Measurements from ENCODE around the gene LGALS12.
A peak's percentile ranks its signal among the peaks of the same experiment; 100 is the strongest.

Gene LGALS12, protein sequence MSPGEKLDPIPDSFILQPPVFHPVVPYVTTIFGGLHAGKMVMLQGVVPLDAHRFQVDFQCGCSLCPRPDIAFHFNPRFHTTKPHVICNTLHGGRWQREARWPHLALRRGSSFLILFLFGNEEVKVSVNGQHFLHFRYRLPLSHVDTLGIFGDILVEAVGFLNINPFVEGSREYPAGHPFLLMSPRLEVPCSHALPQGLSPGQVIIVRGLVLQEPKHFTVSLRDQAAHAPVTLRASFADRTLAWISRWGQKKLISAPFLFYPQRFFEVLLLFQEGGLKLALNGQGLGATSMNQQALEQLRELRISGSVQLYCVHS

DNA sequence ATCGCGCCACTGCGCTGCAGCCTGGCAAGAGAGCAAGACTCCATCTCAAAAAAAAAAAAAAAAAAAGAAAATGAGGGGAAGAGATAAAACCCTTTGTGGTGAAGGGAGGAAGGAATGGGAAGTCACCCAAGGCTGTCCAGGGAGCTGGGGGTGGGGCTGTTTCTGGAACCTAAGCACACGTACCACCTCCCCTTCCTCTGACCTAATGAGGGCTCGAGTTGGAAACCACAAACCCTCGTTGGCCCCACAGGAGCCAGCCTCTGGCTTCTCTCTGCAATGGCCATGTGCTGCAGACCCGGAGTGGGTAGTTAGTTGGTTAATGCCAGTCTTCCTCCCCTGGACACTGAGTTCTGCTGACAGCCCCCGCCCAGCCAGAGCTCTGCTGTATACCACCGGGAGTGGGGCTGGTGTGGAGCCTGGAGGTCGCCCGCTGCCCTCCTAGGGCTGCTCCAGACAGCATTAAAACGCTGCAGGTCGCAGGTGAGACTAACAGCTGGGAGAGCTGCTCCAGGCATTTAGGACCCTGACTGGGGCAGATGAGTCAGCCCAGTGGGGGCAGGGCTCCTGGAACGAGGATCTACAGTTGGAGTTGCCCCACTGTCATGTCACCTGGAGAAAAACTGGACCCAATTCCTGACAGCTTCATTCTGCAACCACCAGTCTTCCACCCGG lies at the start of gene LGALS12:
TSS of gene LGALS12 (plus strand) at position 228 of the 672 bp plus-strand sequence. CDS start at position 603, 375 bp downstream.
- no peak for DNase-seq

DNA sequence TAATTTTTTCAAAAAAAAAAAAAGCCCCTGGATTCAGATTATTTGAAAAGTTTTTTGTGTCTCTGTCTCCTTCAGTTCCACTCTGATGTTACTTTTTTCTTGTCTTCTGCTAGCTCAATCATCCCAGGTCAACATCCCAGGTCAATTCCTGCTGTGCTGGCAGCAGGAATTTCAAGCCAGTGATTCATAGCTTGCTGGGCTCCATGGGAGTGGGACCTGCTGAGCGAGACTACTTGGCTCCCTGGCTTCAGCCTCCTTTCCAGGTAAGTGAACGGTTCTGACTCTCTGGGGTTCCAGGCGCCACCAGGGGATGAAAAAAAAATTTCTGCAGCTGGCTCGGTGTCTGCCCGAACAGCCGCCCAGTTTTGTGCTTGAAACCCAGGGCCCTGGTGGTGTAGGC lies 46.3 kb upstream of the LGALS12 start:
- no peak for DNase-seq

DNA sequence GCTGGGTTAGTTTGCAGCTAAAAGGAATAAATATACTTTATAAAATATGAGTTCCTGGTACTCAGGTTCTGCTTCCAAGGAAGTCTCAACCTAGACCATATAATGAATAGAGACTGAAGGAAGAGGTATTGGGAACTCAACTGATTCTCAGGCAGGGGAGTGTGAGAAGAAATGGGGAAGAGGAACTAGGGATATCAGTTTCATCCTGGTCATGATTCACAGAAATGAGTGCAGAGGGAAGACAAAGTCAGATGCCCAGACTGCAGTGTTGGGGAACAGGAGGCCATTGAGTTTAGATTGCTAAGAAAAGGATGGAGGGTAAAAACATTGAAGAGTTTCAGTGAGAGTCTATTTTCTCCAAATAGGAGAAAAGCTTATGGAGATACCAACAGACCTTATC lies 43.7 kb upstream of the LGALS12 start:
- DNase-seq = no peak

DNA sequence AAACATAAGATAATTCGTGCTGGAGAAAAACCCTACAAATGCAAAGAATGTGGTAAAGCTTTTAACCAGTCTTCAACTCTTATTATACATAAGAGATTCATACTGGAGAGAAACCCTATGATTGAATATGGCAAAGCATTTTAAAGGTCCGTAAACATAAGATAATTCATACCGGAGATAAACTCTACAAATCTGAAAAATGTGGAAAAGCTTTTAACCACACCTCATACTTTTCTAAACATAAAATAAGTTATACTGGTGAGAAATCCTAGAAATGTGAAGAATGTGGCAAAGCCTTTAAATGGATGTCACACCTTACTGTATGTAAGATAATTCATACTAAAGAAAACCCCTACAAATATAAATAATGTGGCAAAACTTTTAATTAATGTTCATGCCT lies 35.6 kb upstream of the LGALS12 start:
- no peak for DNase-seq

DNA sequence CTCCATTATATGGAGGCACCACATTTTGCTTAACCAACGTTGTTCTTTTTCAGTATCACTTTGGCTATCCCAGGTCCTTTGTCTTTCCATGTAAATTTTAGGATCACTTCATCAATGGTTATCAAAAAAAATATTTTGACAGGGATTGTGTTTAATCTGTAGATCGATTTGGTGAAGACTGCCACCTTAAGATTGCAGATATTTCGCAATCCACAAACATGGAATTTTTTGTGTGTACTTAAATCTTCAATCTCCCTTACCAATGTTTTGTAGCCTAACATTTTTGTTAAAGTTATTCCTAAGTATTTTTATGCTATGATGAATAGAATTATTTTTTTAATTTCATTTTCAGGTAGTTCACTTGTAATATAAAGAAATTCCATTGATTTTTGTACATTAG lies 33.5 kb upstream of the LGALS12 start:
- no peak for DNase-seq

DNA sequence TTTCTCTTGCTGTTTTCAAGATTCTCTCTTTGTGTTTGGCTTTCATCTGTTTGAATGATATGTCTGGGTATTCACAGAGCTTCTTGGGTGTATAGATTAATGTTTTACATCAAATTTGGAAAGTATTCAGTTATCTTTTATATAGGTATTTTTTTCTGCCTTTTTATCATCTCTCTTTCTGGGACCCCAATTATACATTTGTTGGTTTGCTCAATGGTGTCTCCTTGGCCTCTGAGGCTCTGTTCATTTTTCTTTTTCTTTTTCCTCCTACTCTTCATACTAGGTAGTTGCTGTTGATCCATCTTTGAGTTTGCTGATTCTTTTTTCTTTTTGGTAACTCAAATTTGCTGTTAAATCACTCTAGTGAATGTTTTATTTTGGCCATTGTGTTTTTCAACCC lies 29.3 kb upstream of the LGALS12 start:
- no peak for DNase-seq

DNA sequence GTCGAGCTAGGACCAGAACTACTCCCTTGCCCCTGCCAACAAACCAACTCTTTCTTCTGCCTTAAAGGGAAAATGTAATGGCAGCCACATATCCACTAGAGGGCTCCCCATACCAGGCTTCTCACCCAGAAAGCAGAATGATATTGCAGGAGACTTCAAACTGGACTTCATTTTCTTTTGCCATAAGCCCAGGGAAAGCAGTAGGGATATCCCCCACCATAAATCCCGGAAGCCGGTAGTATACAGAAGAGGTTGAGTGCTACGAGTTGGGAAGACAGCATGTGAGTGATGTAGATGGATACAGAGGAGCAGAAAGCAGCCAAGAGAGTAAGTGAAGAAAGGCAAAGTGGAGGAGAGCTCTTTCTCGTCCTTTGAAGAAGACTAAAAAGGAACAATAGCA lies 27.0 kb upstream of the LGALS12 start:
- peak; percentile 33 to 76 for DNase-seq

DNA sequence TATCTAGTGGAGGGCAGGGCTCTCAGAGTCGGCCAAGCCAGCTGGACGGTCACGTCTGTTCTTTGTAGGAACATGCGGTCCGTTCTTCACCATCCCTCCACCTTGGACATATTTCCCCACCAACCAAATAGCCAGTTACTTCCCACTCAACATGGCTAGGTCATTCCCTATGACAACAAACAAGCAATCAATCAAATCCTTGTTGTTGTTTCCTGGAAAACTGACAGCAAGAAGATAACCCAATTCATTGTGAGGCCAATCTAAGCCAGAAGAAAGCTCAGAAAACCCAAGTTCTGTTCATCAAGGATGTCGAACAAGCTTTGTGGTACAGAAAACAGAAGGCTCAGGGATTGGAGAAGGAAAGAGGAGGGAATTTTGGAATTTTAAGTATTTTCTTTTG lies 25.8 kb upstream of the LGALS12 start:
- DNase-seq = no peak

DNA sequence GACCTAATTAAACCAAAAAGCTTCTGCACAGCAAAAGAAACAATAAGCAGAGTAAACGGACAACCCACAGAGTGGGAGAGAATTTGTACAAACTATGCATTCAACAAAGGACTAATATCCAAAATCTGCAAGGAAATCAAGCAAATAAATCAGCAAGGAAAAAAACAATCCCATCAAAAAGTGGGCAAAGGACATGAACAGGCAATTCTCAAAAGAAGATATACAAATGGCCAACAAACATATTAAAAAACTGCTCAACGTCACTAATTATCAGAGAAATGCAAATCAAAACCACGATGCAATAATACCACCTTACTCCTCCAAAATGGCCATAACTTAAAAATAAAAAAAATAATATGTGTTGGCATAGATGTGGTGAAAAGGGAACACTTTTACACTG lies 20.1 kb upstream of the LGALS12 start:
- no peak for DNase-seq

DNA sequence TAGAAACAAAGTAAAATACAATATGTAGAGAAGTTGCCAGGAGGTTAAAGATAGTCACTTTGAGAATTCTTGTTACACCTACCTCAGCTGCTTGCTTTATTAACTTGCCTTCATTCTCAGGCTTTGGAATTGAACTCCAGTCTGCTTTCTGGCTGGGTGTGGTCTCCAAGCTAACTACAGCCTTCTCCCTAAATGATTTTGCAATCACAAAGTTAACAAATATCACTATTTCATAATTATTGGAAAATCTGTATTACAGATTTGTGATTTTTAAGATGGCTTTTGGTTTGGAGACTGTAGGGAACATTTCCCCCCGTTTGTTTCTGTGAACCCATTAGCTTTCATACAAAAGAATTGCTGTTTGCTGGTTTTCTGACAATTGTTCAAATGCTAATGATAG lies 17.1 kb upstream of the LGALS12 start:
- DNase-seq = no peak

DNA sequence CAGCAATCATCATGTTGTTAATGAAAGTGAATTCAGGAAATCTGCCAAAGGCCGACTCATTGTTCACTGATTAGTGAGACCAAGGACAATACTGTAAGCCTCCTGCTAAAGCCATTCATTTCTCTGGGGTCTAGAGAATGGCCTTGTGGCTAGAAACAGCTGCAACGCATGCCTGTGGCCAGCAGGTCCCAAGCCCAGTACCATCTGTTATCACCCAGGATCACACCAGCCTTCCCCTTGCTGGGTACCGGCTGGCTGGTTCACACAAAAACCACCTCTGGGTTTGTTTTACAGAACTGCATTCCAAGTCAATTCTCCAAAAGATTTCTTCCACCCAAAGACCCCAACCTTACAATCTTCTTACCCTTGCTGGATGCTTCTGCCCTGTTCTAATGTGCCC lies 16.0 kb upstream of the LGALS12 start:
- no peak for DNase-seq

DNA sequence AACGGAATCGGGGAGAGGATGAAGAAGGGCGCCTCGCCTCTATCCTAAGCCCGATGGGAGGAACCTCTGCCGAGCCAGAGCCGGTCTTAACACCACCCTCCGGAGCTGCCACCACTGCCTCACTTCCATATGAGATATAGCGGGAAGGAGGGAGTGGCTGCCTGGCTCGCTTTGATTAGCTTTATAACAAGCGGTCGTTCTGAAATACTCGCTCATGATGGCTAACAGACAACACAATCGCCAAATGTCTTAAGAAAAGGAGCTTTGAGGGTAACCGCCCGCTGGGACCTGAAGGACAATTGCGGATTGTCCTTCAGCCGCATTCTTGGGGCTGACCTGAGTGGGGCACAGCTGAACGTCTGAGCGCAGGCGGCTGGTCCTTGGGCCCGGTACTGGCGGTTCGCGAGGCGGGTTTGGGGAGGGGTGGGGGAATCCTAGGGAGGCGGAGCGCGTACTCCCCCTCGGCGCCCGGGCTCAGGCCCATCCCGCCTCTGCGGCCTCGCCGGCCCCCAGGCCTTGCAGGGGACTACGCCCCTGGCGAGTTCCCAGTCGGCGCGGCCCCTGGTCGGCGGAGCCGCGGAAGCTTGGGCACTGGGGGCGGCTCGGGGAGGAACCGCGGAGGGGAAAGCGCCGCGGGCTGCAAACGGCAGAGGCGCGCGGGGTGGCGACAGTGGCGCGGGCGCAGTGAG lies 15.2 kb upstream of the LGALS12 start, which contains the start of gene PLAAT5:
TSS of gene PLAAT5 (minus strand) at position 617 of the 689 bp plus-strand sequence. CDS start at position 484, 133 bp downstream.
- no peak for DNase-seq

DNA sequence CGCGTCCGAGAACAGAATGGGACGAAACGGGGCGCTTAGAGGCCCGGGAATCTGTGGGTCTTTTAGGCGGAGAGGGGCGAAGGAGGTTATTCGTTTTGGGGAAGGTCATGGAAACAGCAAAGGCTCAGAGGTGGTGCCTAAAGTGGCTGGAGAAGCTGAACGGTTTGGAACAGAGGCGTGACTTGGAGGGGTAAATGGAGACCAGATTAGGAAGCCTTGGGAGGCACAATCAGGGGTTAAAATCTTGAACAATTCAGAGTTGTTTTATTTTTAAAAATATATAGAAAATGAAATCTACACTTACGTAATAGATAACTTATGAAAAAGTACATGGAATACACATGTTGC lies 14.7 kb upstream of the LGALS12 start:
- no peak for DNase-seq

DNA sequence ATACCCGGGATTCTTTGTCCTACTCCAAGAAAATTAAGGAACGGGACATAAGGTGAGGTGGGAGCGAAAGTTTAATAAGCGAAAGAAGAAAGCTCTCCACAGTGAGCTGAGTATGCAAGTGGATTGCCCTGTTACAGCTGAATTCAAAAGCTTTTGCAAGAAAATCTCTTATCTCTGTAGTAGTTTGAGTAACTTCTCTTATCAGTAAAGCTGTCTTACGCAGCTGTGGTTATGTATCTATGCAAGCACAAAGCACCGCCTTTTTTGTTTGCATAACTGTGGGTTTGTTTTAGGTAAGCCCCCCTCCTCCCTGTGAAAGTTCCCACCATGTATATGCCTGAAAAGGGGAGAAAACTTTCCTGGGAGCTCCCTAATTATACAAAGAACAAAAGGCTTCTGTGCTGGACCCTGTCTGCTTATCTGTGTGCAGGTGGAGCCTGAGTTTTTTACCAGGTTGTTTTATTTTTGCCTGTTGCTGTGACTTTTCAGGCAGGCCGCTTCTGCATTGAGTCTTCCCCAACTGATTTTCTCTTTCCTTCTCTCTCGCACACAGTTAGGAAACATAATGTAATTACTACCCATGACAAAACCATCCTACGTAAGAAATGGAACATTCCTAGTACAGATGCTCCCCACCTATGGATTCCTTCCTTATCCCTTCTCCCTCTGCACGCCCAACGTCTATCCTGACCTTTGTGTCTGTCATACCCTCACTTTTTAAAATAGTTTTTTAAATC lies 14.1 kb upstream of the LGALS12 start:
- no peak for DNase-seq

DNA sequence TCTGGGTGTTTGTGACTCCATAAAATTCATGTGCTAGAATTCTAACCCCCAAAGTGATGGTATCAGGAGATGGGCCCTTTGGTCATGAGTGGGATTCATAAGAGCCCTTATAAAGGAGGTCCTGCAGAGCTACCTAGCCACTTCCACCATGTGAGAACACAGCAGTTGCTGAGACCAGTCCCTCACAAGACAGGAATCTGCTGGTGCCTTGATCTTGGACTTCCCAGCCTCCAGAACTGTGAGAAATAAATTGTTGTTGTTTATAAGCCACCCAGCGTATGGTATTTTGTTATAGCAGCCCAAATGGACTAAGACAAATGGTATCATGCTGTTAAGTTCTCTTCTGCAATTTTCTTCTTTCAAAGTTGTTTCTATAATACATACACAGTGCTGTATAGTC lies 13.4 kb upstream of the LGALS12 start:
- DNase-seq = no peak

DNA sequence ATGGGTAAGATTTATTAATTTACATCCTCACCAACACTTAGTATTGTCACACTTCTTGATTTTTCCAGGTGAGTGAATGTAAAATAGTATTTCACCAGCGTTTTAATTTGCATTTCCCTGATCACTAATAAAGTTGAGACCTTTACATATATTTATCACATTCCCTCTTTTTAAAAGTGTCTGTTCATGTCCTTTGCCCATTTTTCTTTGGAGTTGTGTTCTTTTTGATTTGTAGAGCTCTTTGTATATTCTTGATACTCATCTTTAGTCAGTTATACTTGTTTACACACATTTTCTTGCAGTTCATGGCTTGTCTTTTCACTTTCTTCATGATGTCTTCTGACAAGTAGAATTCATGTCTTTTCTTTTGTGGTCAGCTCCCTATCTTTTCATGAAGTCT lies 12.8 kb upstream of the LGALS12 start:
- DNase-seq = no peak

DNA sequence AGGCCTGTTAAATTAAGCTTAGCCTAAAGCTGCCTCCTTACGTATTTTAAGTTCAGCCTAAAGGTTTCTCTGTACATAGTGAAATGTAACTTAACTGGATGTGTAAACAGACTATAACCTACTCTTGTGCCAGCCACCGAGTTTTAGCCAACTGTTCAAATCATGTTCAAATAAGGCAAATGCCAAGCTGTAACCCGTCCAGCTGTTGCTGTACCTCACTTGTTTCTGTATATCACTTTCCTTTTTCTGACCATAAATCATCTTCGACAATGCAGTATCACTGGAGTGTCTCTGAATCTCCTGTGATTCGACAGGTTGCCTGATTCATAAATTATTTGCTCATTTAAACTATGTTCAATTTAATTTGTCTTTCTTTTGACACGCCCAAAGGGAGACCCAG lies 10.9 kb upstream of the LGALS12 start:
- no peak for DNase-seq

DNA sequence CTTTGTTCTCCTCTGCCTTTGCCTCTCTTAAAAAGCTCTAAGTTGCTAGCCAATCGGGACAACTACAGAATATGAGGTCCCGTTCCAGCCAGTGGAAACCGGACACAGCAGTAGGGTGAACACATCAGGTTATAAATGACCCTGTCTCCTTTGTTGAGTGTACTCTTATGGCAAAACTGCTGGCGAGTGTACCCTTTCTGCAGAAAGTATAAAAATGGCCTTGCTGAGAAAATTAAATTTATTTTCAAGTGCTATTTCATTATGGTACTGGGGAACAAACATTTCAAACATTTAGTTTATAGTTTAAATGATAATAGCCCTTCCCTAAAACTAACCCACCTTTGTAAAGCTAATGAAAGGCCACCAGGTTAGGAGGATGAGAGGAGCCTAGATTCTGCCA lies 6.0 kb upstream of the LGALS12 start:
- DNase-seq = no peak

DNA sequence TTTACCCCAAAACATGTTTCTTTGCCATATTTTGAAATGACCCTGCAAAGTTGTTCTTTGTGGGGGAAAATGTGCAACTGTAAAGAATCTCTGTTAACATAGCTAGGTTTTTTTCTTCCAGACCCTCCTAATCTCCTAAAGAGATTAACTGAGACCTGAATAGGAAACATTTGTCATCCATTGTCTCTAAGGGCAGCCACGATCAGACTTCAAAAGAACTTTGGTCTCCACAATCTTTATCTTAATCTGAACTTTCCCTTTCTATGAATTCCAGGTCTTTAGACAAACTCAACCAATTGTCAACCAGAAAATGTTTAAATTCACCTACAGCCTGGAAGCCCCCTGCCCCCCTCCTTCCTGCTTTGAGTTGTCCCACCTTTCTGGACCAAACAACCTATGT lies 4.6 kb upstream of the LGALS12 start:
- DNase-seq = no peak

DNA sequence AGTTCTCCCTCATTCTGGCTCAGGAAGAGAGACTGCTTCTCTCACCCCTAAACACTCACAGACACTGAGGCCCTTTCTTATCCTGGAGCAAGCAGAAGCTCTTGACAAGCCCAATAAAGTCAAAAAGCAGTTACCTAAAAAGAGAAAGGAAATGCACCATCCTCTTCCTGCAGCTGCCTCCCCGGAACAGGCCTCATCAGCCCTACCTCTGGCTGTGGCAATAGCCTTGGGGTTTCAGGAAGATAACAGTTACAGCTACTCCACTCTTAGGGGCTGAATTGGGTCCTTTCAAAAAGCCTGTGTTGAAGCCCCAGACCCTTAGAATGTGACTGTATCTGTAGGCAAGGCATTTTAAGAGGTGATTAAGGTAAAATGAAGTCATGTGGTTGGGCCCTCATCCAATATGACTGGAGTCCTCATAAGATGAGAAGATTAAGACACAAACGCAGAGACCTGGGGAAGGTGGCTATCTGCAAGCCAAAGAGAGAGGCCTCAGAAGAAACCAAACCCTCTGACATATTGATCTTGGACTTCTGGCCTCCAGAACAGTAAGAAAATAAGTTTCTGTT lies 3.5 kb upstream of the LGALS12 start:
- no peak for DNase-seq

DNA sequence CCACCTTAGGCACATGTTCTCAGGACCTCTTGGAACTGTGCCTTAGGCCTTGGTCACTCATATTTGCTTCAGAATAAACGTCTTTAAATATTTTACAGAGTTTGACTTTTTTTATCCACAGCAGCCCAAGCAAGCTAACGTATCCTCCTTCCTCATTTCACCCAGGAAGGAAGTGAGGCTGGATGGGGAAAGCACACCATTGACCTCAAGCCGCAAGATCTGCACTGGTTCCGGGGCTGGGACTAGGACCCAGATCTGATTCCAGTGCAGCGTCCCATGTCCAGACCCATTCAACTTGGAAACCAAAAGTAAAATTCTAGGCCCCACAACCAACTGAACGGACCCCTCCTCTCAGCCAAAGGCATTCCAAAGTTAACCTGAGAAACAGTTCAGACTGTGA lies 2.4 kb upstream of the LGALS12 start:
- no peak for DNase-seq

DNA sequence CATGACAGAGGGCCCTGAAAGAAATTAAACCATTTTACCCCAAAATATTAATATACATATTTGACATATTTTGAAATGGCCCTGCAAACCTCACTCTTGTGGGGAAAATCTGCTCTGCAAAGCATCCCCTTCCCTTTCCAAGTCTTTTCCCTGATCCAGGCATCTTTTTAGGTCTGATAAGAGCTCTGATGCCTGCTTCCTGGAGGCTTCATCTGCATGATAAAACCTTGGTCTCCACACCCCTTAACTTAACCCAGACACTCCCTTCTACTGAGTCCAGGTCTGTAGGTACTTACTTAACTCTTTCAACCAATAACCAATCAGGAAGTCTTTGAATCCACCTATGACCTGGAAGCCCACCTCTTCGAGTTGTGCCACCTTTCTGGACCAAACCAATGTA lies 1.8 kb upstream of the LGALS12 start:
- no peak for DNase-seq

DNA sequence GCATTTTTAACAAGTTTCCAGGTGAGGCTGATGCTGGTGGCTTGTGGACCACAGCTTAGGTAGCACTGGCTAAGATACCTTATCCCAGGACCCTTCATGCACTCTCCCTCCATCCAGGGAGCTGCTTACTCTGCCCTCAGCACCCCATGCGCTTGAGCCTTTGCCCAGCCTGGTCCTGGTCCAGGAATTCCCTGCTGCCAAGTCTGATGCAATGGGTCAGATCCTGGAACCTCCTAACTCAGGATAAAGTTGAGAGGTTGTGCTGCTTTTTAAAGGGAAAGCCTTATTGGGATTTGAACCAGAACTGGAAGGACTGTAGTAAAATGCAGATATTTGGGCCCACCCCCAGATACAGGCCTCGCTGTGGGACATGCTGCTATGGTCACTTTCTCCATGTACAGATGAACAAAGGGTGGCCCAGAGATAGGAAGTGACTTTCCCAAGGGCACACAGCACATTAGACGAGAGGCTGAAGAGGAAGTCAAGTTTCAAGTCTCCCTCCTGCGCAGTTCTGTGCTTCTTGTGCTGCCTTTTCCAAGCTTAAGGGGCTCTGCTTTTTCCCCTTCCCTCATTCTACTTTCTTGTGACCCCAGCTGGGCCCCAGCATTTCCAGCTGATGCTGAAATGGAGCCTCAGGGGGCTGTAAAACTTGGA lies 824 bp upstream of the LGALS12 start:
- no peak for DNase-seq

Data from SW 1271 (cell line).